ENCODE measurements around the gene FAH. TPM values are rescaled to one million over a fixed set of nuclear protein-coding genes. Genes with fewer than 3 reads are reported as not detected.

FAH gene
- total and polyA plus RNA-seq, 10 of the 15 experiments (the other 5 are each of a cell fraction or from before 2014, with no cell fraction given): 36.3 to 121 (median 62.0) TPM

GRCh38 chr15:80120636-80121035 lies 32.2 kb upstream of the FAH start (continued):
- TF ChIP-seq ZBTB33 (IDR thresholded peaks at IDR 0.05) (no peak), WRNIP1 (IDR thresholded peaks at IDR 0.05; ENCODE audit: borderline replicate concordance, low read depth, low read length) (no peak), BMI1 (IDR thresholded peaks at IDR 0.05; ENCODE audit: borderline replicate concordance) (no peak), IKZF1 (conservative IDR thresholded peaks at IDR 0.05) (no peak), STAT3 (IDR thresholded peaks at IDR 0.05; ENCODE audit: low read depth, low read length) (no peak), STAT1 (conservative IDR thresholded peaks at IDR 0.05) (no peak)

GRCh38 chr15:80121546-80121945 lies 31.3 kb upstream of the FAH start:
- Histone ChIP-seq H3K79me2 (ENCODE audit: control insufficient read depth, insufficient read depth, low read length) (peaks cover 16% of the 10 kb centered on the region), H3K4me2 (ENCODE audit: control insufficient read depth, insufficient read depth) (no peak overlapping the region), H4K20me1 (ENCODE audit: control insufficient read depth, insufficient read depth) (no peaks in the 10 kb centered on the region), H3K9ac (ENCODE audit: control insufficient read depth, insufficient read depth, low read length) (no peak overlapping the region), H3K4me3 (no peak overlapping the region), H3K4me1 (ENCODE audit: control insufficient read depth, insufficient read depth, low read length) (no peaks in the 10 kb centered on the region), H3K27ac (ENCODE audit: control insufficient read depth, insufficient read depth) (no peak overlapping the region), H3K27me3 (replicated peaks in 1 of 2; ENCODE audit: control insufficient read depth in 2 of 2, insufficient read depth in 2 of 2, low read length in 1 of 2) (no peaks in the 10 kb centered on the region), H3K36me3 (ENCODE audit: control insufficient read depth in 2 of 2, insufficient read depth in 2 of 2, low read length in 1 of 2) (peaks cover 4 to 16% of the 10 kb centered on the region in 2 experiments), H3K9me3 (replicated peaks; ENCODE audit: control insufficient read depth, insufficient read depth, low read length) (no peaks in the 10 kb centered on the region), H2AFZ (ENCODE audit: control insufficient read depth, low read depth, low read length) (no peak overlapping the region)
- ATAC-seq (no peak), DNase-seq (ENCODE audit: low read depth, low spot score) (no peak), FAIRE-seq (no peak)
- BruUV-seq (replicated peaks): no TSS peak
- 75% methylated on average over 4 of the region's 4 CpGs for WGBS (ENCODE audit: insufficient coverage, insufficient replicate concordance, low lambda C conversion rate, missing lambda C conversion rate)
- TF ChIP-seq TCF12 (IDR thresholded peaks at IDR 0.05; ENCODE audit: low read depth, low read length): no peak
- no peak for TF ChIP-seq SIX5 (IDR thresholded peaks at IDR 0.05; ENCODE audit: low read depth, low read length, severe bottlenecking)
- TF ChIP-seq ZNF687 (IDR thresholded peaks at IDR 0.05): no peak
- TF ChIP-seq ZBED1 (IDR thresholded peaks at IDR 0.05; ENCODE audit: borderline replicate concordance): no peak
- TF ChIP-seq MTA2 (IDR thresholded peaks at IDR 0.05; ENCODE audit: low read depth): no peak
- no peak for TF ChIP-seq ATF3 (IDR thresholded peaks at IDR 0.05; ENCODE audit: borderline replicate concordance, extremely low read depth, low read depth, low read length)
- no peak for TF ChIP-seq ZZZ3 (IDR thresholded peaks at IDR 0.05; ENCODE audit: control insufficient read depth, insufficient read length, low read depth)
- TF ChIP-seq ZNF274 (IDR thresholded peaks at IDR 0.05; ENCODE audit: insufficient read depth, insufficient read length): no peak
- TF ChIP-seq JUNB (IDR thresholded peaks at IDR 0.05): no peak
- TF ChIP-seq YY1 (IDR thresholded peaks at IDR 0.05; ENCODE audit: low read depth, low read length): no peak
- no peak for TF ChIP-seq NFIC (IDR thresholded peaks at IDR 0.05; ENCODE audit: low read depth, low read length)
- no peak for TF ChIP-seq ATF7 (IDR thresholded peaks at IDR 0.05; ENCODE audit: low read depth)
- in situ Hi-C loops (cut with MboI) (no loop called here), intact Hi-C loops (cut with micrococcal nuclease; ENCODE audit: unreplicated experiment) (no loop called here)
- SMC1A ChIA-PET (ENCODE audit: uncharacterized antibody, unreplicated experiment): interaction anchor here (1.0 kb wide), 1 partner anchor 30 kb away, joined by 3 read pairs; no protein-coding TSS in a partner anchor
- CTCF ChIA-PET: interaction anchor here (1.4 kb wide), 1 partner anchor 10 kb away, joined by 3 read pairs; no protein-coding TSS in a partner anchor
- POLR2A ChIA-PET: no interaction called here
- RAD21 ChIA-PET (ENCODE audit: unreplicated experiment): no interaction called here
